Vagina (tissue), 2 donors: ENCODE results near the gene MALRD1. TPM values are rescaled to one million over a fixed set of nuclear protein-coding genes. Genes with fewer than 3 reads are reported as not detected.

Experiments used
- DNase-seq, 2 donors: peaks; one replicate each; pipeline ENCODE4 v3.0.0-alpha.2; 2017; ENCODE audit errors: extremely low spot score in 2 of 2
- H3K27ac ChIP-seq: fragments of 200-600 bp; sonication (generic); one replicate; pipeline ENCODE4 v1.5.1; 2019
- H3K27me3 ChIP-seq: fragments of 200-600 bp; sonication (generic); one replicate; pipeline ENCODE4 v1.5.1; 2019
- H3K36me3 ChIP-seq, 2 donors: fragments of 200-600 bp; sonication (generic); one replicate each; pipeline ENCODE4 v1.5.1; 2017 to 2019
- H3K4me1 ChIP-seq: fragments of 200-600 bp; sonication (generic); one replicate; pipeline ENCODE4 v1.5.1; 2019
- H3K4me3 ChIP-seq, 2 donors: fragments of 200-600 bp; sonication (generic); 1 replicate in 1 of 2; 2 replicates in 1 of 2; pipeline ENCODE4 v1.5.1; 2016 to 2019
- H3K9me3 ChIP-seq: fragments of 200-600 bp; sonication (generic); one replicate; pipeline ENCODE4 v1.5.1; 2019
- CTCF ChIP-seq, 3 experiments: fragments of 450-650 bp in 2 of 3; fragments of 200-600 bp in 1 of 3; sonication (generic) in 1 of 3; IDR thresholded peaks; one replicate each; pipeline ENCODE4 v1.5.1; 2017 to 2019; ENCODE audit warnings: antibody characterized with exemption in 3 of 3, mild to moderate bottlenecking in 2 of 3, moderate library complexity in 2 of 3
- POLR2A ChIP-seq, 2 donors: fragments of 450-650 bp; IDR thresholded peaks; one replicate each; pipeline ENCODE4 v1.6.1; 2017; ENCODE audit warnings: antibody characterized with exemption in 2 of 2, mild to moderate bottlenecking in 2 of 2, moderate library complexity in 2 of 2
- POLR2AphosphoS5 ChIP-seq, 2 donors: sonication (generic); formaldehyde crosslinking; IDR thresholded peaks; one replicate each; pipeline ENCODE4 v1.9.0; 2017; ENCODE audit warnings: antibody characterized with exemption in 2 of 2, mild to moderate bottlenecking in 2 of 2, low read depth in 1 of 2; ENCODE audit not compliant: insufficient read depth in 1 of 2
- intact Hi-C: fragments of 100-400 bp; cut with DNase I; formaldehyde crosslinking; loops from one replicate; pipeline ENCODE4 v1.15.1; 2023
- total RNA-seq: library from RNA; depleted of rRNA; stranded (reverse); fragments of >200 nt; gene quantifications from one replicate; pipeline ENCODE4 v1.2.3, GENCODE V29; 2016

MALRD1 gene
- total RNA-seq, 1 donor from 2014 or later = 2.0 TPM

GRCh38 chr10:19708031-19708430 is 659.4 kb downstream of the MALRD1 start:
- no peaks in the 10 kb centered on the region for H3K9me3 ChIP-seq
- no peak for DNase-seq
- H3K36me3 ChIP-seq = no peaks in the 10 kb centered on the region
- TF ChIP-seq POLR2AphosphoS5 (IDR thresholded peaks at IDR 0.05; ENCODE audit: insufficient read depth in 1 of 2, low read depth in 1 of 2) = no peak
- TF ChIP-seq POLR2A (IDR thresholded peaks at IDR 0.05) = no peak
- TF ChIP-seq CTCF (IDR thresholded peaks at IDR 0.05) = no peak
- no peaks in the 10 kb centered on the region for H3K27me3 ChIP-seq
- H3K4me3 ChIP-seq = no peak overlapping the region
- no peak overlapping the region for H3K27ac ChIP-seq
- no peaks in the 10 kb centered on the region for H3K4me1 ChIP-seq
- intact Hi-C loops = no loop called here

GRCh38 chr10:19710600-19710999 is 662.0 kb downstream of the MALRD1 start:
- H3K4me1 ChIP-seq = no peaks in the 10 kb centered on the region
- no peaks in the 10 kb centered on the region for H3K27me3 ChIP-seq
- no peaks in the 10 kb centered on the region for H3K36me3 ChIP-seq
- no peak overlapping the region for H3K27ac ChIP-seq
- TF ChIP-seq POLR2A (IDR thresholded peaks at IDR 0.05) (no peak), POLR2AphosphoS5 (IDR thresholded peaks at IDR 0.05; ENCODE audit: insufficient read depth in 1 of 2, low read depth in 1 of 2) (no peak), CTCF (IDR thresholded peaks at IDR 0.05) (no peak)
- no peaks in the 10 kb centered on the region for H3K9me3 ChIP-seq
- intact Hi-C loops = no loop called here
- no peak overlapping the region for H3K4me3 ChIP-seq
- no peak for DNase-seq

DNA sequence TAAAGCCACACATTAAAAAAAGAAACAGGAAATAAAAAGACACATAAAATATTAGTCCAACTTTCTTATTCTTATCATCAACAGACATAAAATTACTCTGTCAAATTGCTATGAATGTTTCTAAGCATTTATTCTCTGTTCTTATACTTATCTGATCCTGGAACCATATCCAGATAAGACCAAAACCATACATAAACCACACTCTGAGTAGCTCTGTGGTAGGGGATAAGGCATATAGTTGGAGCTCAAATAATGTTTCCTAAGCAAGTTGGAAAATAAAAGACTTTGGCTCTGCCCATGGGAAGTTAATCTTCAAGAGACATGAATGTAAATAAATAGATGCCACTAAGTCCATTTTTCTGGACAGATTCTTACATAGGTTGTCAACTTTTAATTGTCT is 664.6 kb downstream of the MALRD1 start:
- no peak for TF ChIP-seq CTCF (IDR thresholded peaks at IDR 0.05)
- H3K9me3 ChIP-seq = no peaks in the 10 kb centered on the region
- H3K27me3 ChIP-seq = no peaks in the 10 kb centered on the region
- no peak overlapping the region for H3K27ac ChIP-seq
- intact Hi-C loops = no loop called here
- no peaks in the 10 kb centered on the region for H3K4me1 ChIP-seq
- no peaks in the 10 kb centered on the region for H3K36me3 ChIP-seq
- no peak for DNase-seq
- no peak overlapping the region for H3K4me3 ChIP-seq

- DNase-seq = no peak
- no peak overlapping the region for H3K27ac ChIP-seq
- no peaks in the 10 kb centered on the region for H3K36me3 ChIP-seq
- H3K4me1 ChIP-seq = no peaks in the 10 kb centered on the region
- H3K4me3 ChIP-seq = no peak overlapping the region
- intact Hi-C loops = no loop called here
- H3K9me3 ChIP-seq = no peaks in the 10 kb centered on the region
- no peaks in the 10 kb centered on the region for H3K27me3 ChIP-seq
- TF ChIP-seq CTCF (IDR thresholded peaks at IDR 0.05) (no peak), POLR2A (IDR thresholded peaks at IDR 0.05) (no peak)
These were observed 665.4 kb downstream of the MALRD1 start for GRCh38 chr10:19713800-19714525.

DNA sequence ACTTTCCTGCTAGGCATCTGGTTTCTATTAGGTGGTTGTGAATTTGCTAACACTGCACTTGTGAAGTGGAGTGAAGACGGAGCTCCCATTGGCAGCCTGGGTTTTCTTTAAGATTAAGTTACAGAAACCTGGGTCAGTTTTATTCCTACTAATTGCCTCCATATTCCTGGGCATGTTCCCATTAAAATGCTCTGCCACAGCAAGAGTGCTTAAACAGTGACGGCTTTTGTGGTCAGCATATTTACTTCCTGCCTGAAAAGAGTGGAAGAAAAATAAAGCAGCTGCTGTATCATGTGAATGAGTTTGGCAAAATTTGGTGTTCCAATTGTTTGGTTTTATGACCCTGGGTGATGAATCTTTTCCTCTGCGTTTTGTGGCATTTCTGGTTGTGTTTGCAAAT is 670.7 kb downstream of the MALRD1 start:
- Histone ChIP-seq H3K9me3 (no peaks in the 10 kb centered on the region), H3K4me1 (peaks cover 7% of the 10 kb centered on the region), H3K4me3 (no peak overlapping the region), H3K36me3 (no peaks in the 10 kb centered on the region), H3K27ac (peak overlapping the region; percentile 11), H3K27me3 (no peaks in the 10 kb centered on the region)
- intact Hi-C loops = no loop called here
- no peak for DNase-seq
- TF ChIP-seq POLR2AphosphoS5 (IDR thresholded peaks at IDR 0.05; ENCODE audit: insufficient read depth in 1 of 2, low read depth in 1 of 2) = no peak
- TF ChIP-seq CTCF (IDR thresholded peaks at IDR 0.05) = no peak
- no peak for TF ChIP-seq POLR2A (IDR thresholded peaks at IDR 0.05)
